HT-29 (cell line): ENCODE results near the gene NSMCE1. TPM values are rescaled to one million over a fixed set of nuclear protein-coding genes. Genes with fewer than 3 reads are reported as not detected.

Source experiments
- DNase-seq: peaks from one replicate; pipeline ENCODE4 v3.0.0-alpha.2; 2015; ENCODE audit warnings: low spot score
- total RNA-seq: library from RNA; depleted of rRNA; stranded (reverse); fragments of >200 nt; shearing (Covaris generic); gene quantifications from 2 replicates; pipeline ENCODE4 v1.2.3, GENCODE V29; 2014; rRNA removed

NSMCE1 gene
- total RNA-seq: 49.9 and 52.3 TPM in 2 replicates

DNA sequence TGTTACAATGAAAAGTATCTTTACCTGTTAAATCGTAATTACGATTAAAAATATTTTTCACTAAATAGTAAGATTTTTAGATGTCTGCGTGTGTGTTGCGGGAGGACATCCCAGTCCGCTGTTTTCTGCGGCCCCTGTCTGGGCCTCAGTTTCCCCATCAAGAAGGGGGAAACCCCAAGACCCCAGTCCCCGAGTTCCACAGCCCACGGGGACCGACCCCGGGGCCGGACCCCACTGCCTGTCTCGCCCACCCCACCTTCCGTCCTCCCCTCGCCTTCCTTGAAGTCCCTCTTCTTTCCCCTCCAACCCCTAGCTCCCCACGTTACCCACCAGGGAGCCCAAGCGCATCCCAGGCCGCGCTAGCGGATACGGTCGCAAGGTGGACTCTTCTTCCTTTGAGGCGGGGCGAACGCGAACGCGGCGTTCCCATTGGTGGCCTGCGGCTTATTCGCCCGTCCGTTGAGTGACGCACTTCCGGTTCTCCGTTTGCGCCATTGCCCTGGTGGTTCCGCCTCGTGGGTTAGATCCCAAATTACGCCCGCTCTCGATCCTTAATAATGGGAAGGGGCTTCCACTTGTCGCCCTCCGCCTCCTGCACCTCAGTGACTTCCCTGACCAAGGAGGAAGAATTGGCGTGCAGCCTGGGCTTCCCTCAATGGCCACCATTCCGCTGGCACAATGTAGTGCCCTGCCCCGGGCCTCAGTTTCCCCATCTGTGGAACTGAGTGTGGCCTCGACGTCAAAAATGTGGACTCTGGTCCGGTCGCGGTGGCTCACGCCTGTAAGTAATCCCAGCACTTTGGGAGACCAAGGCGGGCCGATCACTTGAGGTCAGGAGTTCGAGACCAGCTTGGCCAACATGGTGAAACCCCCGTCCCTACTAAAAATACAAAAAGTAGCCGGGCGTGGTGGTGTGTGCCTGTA is at the start of gene NSMCE1:
TSS of gene NSMCE1 (minus strand) at position 397 of the 924 bp plus-strand sequence. CDS start 11,202 bp downstream, outside the sequence.
- peak; percentile 97 for DNase-seq

DNA sequence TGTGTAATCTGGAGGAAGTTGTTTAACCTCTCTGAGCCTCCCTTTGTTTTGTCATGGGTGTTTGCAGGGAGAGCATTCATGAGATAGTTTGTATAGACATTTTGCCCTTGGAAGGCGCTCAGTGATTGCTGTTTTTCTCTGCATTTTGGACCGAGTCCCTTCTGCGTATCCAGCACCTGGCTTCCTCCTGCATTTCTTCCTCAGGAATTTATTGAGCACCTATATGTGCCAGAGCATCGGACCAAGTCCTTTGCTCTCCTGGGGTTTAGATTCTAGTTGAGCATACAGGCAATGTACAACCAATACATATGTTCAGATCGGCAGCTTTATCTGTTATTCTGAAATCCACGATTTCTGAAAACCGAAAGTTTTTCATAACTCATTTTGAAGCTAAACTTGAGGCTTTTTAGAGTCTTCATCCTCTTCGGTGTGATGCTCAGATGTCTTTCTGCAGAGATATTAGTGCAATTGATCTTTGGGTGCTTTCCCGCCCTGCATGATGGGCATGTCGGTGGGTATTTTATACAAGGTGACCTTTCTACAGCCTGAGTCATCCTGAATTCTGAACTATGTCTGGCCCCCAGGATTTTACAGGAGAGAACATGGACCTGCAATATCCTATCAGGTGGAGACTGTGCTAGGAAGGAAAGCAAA is 49.3 kb upstream of the NSMCE1 start:
- DNase-seq: no peak

- DNase-seq: no peak
Observed at GRCh38 chr16:27317320-27317719, 48.7 kb upstream of the NSMCE1 start.

DNA sequence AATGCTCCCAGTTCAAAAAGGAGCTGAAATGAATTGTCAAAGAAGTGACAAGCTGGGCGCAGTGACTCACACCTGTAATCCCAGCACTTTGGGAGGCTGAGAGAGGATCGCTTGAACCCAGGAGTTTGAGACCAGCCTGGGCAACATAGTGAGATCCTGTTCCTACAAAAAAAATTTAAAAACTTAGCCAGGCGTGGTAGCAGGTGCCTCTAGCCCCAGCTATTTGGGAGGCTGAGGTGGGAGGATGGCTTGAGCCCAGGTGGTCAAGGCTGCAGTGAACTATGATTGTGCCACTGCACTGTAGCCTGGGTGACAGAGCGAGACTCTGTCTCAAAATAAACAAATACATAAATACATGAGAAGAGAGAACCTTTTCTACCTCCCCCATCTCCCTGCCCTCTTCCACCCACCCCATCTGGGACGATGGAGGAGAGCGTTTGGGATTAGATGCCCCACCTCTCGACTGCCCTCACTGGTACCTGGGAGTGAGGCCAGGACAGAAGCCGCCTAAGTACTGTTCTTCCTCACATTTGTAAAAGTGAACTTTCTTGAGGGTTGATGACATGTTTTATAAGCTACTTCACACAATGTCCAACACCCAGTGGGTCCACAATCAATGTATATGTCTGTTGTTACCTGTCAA is 47.6 kb upstream of the NSMCE1 start:
- no peak for DNase-seq

GRCh38 chr16:27315333-27316037 is 46.9 kb upstream of the NSMCE1 start:
- DNase-seq: no peak

DNA sequence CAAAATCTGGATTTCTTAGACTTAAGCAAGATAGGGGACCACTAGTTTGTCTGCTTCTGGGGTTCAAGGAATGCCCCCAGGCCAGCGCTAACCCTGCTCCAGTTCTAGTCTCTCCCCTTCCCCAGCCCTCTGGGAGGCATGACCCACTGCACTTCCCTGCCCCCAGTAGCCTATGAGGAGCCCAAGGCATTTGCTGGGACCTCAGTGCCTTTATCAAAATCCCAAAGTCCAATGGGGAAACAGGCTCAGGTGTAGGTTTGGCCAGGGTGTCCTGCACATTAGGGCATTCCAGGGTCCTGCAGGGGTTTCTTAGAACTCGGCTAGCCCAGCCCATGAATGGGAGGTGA is 46.4 kb upstream of the NSMCE1 start:
- DNase-seq: no peak

GRCh38 chr16:27314161-27314723 is 45.7 kb upstream of the NSMCE1 start:
- DNase-seq: peak; percentile 52

- peak; percentile 73 for DNase-seq
Observed at GRCh38 chr16:27313422-27314160, 45.0 kb upstream of the NSMCE1 start, which contains the start of gene IL4R. Gene IL4R, plus strand, starts transcription at chr16:27313974. Its CDS starts 26,230 bp downstream, at chr16:27340204.

DNA sequence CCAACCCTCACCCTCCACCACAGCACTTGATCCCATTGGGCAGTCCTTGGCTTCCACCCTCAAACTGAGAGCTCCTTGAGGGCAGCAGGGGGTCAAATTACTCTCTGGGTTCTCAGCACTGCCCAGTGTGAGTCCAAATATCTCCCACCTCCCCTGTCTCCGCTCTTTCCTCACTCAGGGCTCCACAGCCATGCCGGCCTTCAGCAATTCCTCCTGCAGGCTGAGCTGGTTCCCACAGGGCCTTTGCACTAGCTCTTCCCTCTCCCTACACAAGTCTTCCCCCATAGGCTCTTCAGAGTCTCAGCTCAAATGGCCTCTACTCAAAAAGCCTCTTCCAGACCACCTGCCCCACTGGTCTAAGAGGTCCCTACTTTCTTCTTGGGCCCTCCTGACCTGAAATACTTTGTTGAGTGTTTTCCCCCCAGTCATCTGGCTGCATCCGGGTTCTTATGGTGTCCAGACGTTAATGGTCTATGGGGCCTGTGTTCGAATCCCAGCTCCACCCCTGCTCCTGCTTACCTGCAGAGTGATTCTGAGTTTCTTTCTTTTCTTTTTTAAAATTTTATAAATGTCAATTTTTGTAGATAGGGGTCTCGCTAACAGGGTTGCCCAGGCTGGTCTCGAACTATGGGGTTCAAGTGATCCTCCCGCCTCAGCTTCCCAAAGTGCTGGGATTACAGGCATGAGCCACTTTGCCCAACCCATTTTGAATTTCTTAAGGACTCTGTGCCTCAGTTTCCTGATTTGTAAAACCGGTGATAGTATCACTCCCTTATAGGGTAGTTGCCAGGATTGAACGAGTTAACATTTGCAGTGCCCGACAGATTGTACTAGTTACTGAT is 44.2 kb upstream of the NSMCE1 start:
- DNase-seq: no peak

DNA sequence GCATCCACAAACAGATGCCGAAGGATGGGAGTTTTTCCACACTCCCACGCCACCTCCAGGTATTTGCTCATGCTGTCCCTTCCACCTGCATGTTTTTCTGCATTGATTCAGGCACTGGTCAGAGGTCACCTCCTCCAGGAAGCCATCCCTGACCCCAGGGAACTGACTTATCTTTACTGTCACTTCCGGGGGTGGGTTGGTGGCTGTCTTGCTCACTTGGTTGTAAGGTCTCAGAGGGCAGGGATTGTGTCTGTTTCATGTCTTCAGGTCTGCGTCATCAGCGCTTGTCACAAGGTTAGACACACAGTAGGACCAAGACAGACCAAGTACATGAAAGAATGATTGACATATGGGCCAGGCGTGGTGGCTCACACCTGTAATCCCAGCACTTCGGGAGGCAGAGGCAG is 43.3 kb upstream of the NSMCE1 start:
- no peak for DNase-seq

- DNase-seq: no peak
Observed at GRCh38 chr16:27311448-27311830, 42.9 kb upstream of the NSMCE1 start.

DNA sequence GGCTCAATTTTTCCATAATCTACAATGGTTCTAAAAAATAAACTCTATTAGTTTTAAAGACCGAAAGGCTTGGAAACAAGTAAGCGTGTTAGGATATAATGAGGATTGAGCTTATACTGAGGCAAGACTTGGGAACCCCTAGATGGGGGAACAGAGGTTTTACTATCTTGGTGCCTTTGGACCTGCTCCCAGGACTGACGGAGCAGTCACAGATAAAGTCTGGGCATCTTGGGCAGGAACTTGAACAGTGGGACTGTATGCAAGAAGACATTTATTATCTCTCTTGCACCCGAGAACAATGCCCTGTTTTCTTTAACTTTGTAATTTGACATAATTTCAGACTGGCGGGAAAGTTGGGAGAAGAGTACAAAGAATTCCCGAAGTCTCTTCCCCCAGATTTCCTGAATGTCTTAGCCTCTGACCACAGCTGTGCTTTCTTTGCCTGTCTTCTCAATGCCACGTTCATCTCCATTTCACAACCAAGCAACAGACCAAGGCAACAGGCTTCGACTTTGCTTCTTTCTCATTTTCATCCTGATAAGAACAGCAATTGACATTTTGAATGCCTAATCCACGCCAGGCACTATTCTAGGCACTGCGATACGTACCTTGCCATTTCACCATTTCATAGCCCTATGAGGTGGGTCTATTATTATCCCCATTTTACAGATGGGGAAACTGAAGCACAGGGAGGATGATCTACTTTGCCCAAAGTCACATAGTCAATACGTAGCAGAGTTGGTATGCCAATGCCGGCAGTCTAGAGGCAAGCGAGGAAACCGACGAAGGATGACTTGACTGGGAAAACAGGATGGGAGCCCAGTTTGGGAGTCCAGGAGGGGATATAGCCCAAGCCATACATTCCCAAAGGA is 42.2 kb upstream of the NSMCE1 start:
- DNase-seq: no peak

GRCh38 chr16:27308792-27309191 is 40.2 kb upstream of the NSMCE1 start:
- DNase-seq: no peak

DNA sequence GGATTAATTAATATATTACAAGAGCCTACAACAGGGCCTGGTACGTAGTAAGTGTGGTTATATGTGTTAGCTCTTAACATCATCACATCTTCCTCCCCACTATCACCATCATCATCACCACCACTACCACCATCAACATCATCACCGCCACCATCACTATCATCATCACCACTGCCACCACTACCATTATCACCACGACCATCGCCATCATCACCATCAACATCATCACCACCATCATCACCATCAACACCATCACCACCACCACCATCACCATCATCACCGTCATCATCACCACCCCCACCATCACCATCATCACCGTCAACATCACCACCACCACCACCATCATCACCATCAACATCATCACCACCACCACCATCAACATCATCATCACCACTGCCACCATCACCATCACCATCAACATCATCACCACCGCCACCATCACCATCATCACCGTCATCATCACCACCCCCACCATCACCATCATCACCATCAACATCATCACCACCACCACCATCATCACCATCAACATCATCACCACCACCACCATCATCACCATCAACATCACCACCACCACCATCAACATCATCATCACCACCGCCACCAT is 37.4 kb upstream of the NSMCE1 start:
- DNase-seq: no peak

DNA sequence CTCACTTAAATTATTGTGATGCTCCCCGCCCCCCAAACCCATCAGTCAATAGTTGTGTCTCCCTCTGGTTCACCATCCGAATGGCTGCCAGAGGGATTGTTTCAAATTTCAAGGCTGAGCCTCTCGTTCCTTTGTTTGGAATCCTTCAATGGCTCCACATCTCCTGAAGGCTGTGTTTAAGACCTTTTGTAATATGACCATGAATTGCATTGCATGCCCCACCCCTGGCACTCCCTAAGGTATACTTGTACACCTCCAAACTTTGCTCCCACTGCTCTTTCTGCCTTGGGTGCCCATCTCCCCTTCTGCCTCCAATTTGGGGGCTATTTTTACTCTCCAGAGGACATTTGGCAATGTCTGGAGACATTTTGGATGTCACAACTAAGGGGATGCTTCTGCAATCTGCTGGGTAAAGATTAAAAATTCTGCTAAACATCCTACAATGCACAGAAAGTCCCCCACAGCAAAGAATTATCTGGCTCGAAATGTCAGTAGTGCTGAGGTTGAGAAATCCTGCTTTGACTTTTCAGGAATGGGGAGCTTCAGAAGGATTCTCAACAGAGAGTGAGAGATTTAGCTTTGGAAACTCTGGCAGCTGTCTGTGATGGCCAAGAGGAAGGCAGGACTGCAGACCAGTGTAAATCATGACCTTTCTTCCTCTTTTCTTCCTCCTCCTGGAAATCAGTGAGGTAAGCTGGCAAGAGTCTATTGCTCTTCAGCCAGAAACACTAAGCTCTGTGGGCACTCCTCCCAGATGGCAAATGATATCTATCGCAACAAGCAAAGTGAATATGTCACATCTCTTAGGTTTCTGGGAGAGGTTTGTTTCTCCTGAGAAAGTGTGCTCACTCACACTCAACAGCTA is 36.5 kb upstream of the NSMCE1 start:
- no peak for DNase-seq

DNA sequence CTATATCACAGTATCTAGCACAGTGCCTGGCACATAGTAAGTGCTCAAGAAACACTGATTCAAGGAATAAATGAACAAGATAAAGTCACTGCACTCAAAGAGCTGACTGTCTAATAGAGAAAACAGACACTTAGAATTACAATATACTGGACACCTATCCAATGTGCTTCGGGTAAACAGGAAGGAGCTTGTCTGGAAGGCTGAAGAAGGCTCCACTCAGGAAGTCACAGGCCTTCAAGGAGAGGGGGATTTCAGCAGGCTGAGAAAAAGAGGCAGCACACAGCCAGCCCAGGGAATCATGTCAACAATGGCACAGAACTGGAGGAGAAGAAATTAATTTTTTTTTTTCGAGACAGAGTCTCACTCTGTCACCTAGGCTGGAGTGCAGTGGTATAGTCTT is 35.5 kb upstream of the NSMCE1 start:
- DNase-seq: no peak
